Ramos (cell line): ENCODE results near the gene PRKN.

Experiments
- in situ Hi-C: fragments of 300-500 bp; cut with MboI; formaldehyde crosslinking; loops from one replicate; pipeline ENCODE4 v1.14.3; 2022; ENCODE audit warnings: low sequenced_read_pairs; ENCODE audit not compliant: unreplicated experiment

Gene PRKN

GRCh38 chr6:162344646-162345010 is 382.9 kb downstream of the PRKN start:
- in situ Hi-C loops: no loop called here

- in situ Hi-C loops: no loop called here
These were observed 383.5 kb downstream of the PRKN start for GRCh38 chr6:162343936-162344645.

GRCh38 chr6:162343198-162343935 is 384.2 kb downstream of the PRKN start:
- in situ Hi-C loops: no loop called here

- in situ Hi-C loops: no loop called here
These were observed 390.2 kb downstream of the PRKN start for GRCh38 chr6:162337412-162337811.

- in situ Hi-C loops: no loop called here
These were observed 391.2 kb downstream of the PRKN start for GRCh38 chr6:162336359-162336758.

GRCh38 chr6:162332365-162332764 is 395.2 kb downstream of the PRKN start:
- in situ Hi-C loops: no loop called here

- in situ Hi-C loops: no loop called here
These were observed 395.7 kb downstream of the PRKN start for GRCh38 chr6:162331911-162332310.

- in situ Hi-C loops: no loop called here
These were observed 401.7 kb downstream of the PRKN start for GRCh38 chr6:162325826-162326225.

GRCh38 chr6:162325051-162325450 is 402.5 kb downstream of the PRKN start:
- in situ Hi-C loops: no loop called here

DNA sequence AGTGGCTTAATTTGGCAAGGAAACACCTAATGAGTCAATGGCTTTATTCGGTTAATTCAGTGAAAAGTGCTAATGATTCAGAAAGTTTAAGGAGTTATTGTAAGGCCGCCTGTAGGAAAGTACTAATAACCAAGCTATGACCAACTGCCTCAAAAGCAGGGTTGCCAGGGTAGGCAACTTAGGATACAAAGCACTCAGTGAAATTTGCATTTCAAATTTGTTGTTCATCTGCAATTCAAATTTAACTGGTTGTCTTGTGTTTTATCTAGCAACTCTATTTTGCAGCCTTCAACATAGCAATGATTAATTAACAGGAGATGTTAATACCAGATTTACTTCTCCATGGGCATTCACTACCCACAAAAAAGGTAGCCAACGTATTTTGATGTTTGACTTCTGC is 412.3 kb downstream of the PRKN start:
- in situ Hi-C loops: no loop called here

GRCh38 chr6:162313922-162314660 is 413.5 kb downstream of the PRKN start:
- in situ Hi-C loops: no loop called here

DNA sequence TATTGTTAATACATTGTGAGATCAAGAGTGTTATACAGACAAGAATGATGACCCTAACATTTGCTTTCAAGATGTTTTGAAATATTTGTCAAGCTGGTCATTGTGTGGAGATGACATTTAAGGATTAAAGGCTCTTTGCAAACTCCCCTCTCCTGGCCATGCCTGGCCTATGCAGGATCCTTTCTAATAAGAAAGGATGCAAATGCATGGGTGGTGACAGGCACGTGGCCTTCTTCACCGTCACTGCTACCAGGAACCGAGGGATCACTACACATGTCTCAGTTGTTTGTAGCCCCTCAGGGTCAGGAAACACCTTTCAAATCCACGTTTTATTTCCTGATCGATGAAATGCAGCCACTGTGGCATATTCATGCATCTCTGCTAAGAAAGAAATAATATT is 419.7 kb downstream of the PRKN start:
- in situ Hi-C loops: no loop called here

DNA sequence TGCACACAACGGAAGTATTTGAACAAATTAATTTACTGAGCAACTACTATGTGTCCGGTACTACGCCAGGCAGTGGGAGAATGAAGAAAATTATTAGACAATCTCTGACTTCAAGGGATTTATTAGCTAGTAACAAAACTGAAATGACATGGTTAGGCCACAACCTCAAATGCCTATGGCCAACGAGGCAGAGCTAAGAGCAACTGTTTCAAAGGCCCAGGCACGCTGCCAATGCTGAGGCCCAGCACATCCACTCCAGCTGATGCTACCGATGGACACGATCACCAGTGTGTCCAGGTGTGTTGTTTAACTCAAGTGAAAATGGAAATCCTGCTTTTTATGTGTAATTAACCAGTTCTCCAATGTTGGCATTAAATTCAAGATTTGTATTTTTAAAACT is 420.9 kb downstream of the PRKN start:
- in situ Hi-C loops: no loop called here

DNA sequence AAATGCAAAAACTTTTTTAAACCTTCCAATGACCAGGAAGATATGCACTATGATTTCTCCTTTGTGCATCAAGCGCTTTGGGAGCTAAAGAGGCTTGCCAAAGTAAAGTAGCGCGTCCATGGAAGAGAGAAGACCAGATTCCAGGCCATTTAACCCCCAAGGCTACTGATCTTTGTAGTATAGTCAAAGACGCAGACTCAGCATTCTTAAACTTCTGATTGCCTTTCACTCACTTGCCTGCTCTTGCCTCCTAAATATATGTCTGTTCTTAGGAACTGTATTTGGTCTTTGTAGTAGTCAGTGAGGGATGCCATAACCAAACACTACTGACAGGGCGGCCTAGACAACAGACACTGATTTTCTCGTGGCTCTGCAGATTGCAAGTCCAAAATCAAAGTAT is 426.4 kb downstream of the PRKN start:
- in situ Hi-C loops: no loop called here

GRCh38 chr6:162294029-162294428 is 433.5 kb downstream of the PRKN start:
- in situ Hi-C loops: no loop called here

DNA sequence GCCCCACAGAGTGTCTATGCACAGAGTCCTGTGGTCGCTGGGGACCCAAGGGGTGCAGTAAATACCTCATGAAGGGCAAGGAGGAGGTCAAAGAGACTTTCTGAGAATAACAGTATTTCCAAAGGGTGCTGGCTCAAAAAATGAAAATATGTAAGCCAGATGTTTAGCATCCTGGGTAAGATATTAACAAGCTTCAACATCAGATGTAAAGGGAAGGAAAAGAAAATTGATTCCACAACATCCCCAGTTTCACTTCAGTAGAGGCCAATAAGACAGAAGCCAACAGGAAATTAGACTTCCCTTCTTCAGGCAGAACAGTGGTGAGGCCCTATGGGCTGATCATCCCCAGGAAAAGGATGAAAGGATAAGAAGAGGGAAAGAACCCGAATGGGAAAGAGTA is 434.7 kb downstream of the PRKN start:
- in situ Hi-C loops: no loop called here

- in situ Hi-C loops: no loop called here
These were observed 436.6 kb downstream of the PRKN start for GRCh38 chr6:162290846-162291465.

GRCh38 chr6:162289972-162290371 is 437.6 kb downstream of the PRKN start:
- in situ Hi-C loops: no loop called here

GRCh38 chr6:162273986-162274385 is 453.6 kb downstream of the PRKN start:
- in situ Hi-C loops: no loop called here

DNA sequence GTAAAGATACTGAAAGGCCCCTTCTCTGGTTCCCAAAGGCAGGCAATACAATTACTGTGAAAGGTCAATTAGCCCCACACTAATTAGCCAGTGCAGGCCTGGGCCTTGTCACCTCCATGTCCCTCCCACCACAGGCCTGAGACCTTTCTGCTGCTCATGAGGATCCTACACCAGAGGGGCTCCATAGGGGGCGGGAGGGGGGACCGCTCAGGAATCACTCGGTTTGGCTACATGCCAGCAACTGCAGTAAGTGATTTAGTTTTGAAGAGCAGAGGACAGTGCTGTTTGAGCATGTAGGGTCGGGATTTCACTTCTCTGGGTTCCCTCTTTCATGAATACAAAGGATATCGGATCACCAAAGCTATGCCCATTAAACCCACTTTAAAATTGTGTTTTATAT is 455.6 kb downstream of the PRKN start:
- in situ Hi-C loops: no loop called here

DNA sequence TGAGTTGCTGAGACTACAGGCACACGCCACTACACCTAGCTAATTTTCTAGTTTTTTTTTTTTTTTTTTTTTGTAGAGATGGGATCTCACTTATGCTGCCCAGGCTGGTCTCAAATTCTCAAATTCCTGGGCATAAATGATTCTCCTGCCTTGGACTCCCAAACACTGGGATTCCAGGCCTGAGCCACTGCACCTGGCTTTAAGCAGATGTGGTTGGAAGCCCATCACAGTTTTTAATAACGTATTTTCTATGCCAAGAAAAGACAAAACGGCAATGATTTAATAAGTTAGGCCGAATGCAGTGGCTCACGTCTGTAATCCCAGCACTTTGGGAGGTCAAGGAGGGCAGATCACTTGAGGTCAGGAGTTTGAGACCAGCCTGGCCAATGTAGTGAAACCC is 456.6 kb downstream of the PRKN start:
- in situ Hi-C loops: no loop called here
